Measurements from ENCODE around the gene SSBP3.

The SSBP3 gene

GRCh38 chr1:54360165-54361005 is 45.8 kb downstream of the SSBP3 start:
- Histone ChIP-seq H3K9ac (ENCODE audit: low read length) (no peak overlapping the region), H2AFZ (ENCODE audit: low read depth, low read length, severe bottlenecking) (no peak overlapping the region), H3K27me3 (ENCODE audit: low read length) (no peaks in the 10 kb centered on the region), H3K36me3 (ENCODE audit: low read length) (no peaks in the 10 kb centered on the region), H3K4me2 (ENCODE audit: low read depth, low read length, poor library complexity, severe bottlenecking) (no peak overlapping the region), H3K4me3 (ENCODE audit: insufficient read depth, low read length, poor library complexity, severe bottlenecking) (no peak overlapping the region), H3K9me3 (ENCODE audit: insufficient read depth, low read length) (no peaks in the 10 kb centered on the region), H3K9me2 (replicated peaks; ENCODE audit: insufficient read depth, low read length) (no peaks in the 10 kb centered on the region), H3K79me2 (ENCODE audit: insufficient read depth, low read length) (no peaks in the 10 kb centered on the region), H3F3A (ENCODE audit: insufficient read depth) (no peaks in the 10 kb centered on the region), H3K27ac (ENCODE audit: low read depth, low read length) (no peak overlapping the region), H4K20me1 (ENCODE audit: low read depth, low read length) (no peaks in the 10 kb centered on the region)
- TF ChIP-seq CTCF (IDR thresholded peaks at IDR 0.05; ENCODE audit: insufficient read depth, low read length, poor library complexity, severe bottlenecking), result no peak
- no peak for TF ChIP-seq EZH2phosphoT487 (conservative IDR thresholded peaks at IDR 0.05; ENCODE audit: low read length)

GRCh38 chr1:54359393-54360162 is 46.6 kb downstream of the SSBP3 start:
- H3K4me3 ChIP-seq (ENCODE audit: insufficient read depth, low read length, poor library complexity, severe bottlenecking), result no peak overlapping the region

GRCh38 chr1:54358503-54359168 is 47.6 kb downstream of the SSBP3 start:
- no peaks in the 10 kb centered on the region for H3K36me3 ChIP-seq (ENCODE audit: low read length)
- H3K79me2 ChIP-seq (ENCODE audit: insufficient read depth, low read length), result no peaks in the 10 kb centered on the region
- no peaks in the 10 kb centered on the region for H4K20me1 ChIP-seq (ENCODE audit: low read depth, low read length)

More at GRCh38 chr1:54359393-54360162, 46.6 kb downstream of the SSBP3 start:
- no peak overlapping the region for H2AFZ ChIP-seq (ENCODE audit: low read depth, low read length, severe bottlenecking)
- no peaks in the 10 kb centered on the region for H3K9me3 ChIP-seq (ENCODE audit: insufficient read depth, low read length)
- H3K27me3 ChIP-seq (ENCODE audit: low read length), result no peaks in the 10 kb centered on the region
- no peaks in the 10 kb centered on the region for H3K79me2 ChIP-seq (ENCODE audit: insufficient read depth, low read length)
- TF ChIP-seq EZH2phosphoT487 (conservative IDR thresholded peaks at IDR 0.05; ENCODE audit: low read length) (no peak), CTCF (IDR thresholded peaks at IDR 0.05; ENCODE audit: insufficient read depth, low read length, poor library complexity, severe bottlenecking) (no peak)
- H3F3A ChIP-seq (ENCODE audit: insufficient read depth), result no peaks in the 10 kb centered on the region
- no peaks in the 10 kb centered on the region for H3K36me3 ChIP-seq (ENCODE audit: low read length)
- H3K4me2 ChIP-seq (ENCODE audit: low read depth, low read length, poor library complexity, severe bottlenecking), result no peak overlapping the region
- no peaks in the 10 kb centered on the region for H4K20me1 ChIP-seq (ENCODE audit: low read depth, low read length)
- no peak overlapping the region for H3K9ac ChIP-seq (ENCODE audit: low read length)
- no peak overlapping the region for H3K27ac ChIP-seq (ENCODE audit: low read depth, low read length)
- H3K9me2 ChIP-seq (replicated peaks; ENCODE audit: insufficient read depth, low read length), result no peaks in the 10 kb centered on the region

More at GRCh38 chr1:54358503-54359168, 47.6 kb downstream of the SSBP3 start:
- H3K9ac ChIP-seq (ENCODE audit: low read length), result no peak overlapping the region
- H3F3A ChIP-seq (ENCODE audit: insufficient read depth), result no peaks in the 10 kb centered on the region
- H3K4me2 ChIP-seq (ENCODE audit: low read depth, low read length, poor library complexity, severe bottlenecking), result no peak overlapping the region
- H3K9me2 ChIP-seq (replicated peaks; ENCODE audit: insufficient read depth, low read length), result no peaks in the 10 kb centered on the region
- H3K27ac ChIP-seq (ENCODE audit: low read depth, low read length), result no peak overlapping the region
- H3K27me3 ChIP-seq (ENCODE audit: low read length), result no peaks in the 10 kb centered on the region
- TF ChIP-seq EZH2phosphoT487 (conservative IDR thresholded peaks at IDR 0.05; ENCODE audit: low read length) (no peak), CTCF (IDR thresholded peaks at IDR 0.05; ENCODE audit: insufficient read depth, low read length, poor library complexity, severe bottlenecking) (no peak)
- no peak overlapping the region for H2AFZ ChIP-seq (ENCODE audit: low read depth, low read length, severe bottlenecking)
- H3K9me3 ChIP-seq (ENCODE audit: insufficient read depth, low read length), result no peaks in the 10 kb centered on the region
- H3K4me3 ChIP-seq (ENCODE audit: insufficient read depth, low read length, poor library complexity, severe bottlenecking), result no peak overlapping the region
